Measurements from ENCODE around the gene WBP2NL. TPM values are rescaled to one million over a fixed set of nuclear protein-coding genes. Genes with fewer than 3 reads are reported as not detected.

The WBP2NL gene
- total RNA-seq, 1 experiment from 2014 or later: 0.22 TPM

DNA sequence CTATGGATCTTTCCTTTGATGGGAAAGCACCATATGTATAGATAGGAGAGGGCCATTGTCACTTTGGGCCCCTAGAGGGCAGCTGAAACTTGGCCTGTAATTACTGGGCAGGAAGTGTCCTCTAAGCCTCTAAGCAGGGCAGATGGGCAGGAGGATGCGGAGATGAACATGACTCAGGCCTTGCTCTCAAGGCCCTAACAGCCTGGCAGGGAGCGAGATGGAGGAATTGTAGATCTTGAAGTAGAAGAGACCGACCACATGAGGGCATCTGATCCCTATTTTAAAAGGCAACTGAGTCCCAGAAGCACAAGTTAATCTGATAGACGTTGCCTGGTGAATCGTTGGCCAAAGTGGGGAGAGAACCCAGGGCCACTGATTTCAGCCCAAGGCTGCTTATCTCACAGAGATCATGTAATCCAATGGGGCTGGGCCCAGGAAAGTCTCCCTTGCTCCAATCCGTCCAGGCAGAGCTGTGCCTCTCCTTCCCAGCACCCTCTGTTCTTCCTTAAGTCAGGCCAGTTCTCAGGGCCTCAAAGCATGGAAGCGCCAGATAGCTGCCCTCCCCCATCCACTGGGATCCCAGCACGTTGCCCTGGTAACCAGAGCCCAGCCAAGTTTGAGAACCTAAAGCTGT is 31.9 kb upstream of the WBP2NL start:
- H3K9ac ChIP-seq (ENCODE audit: extremely low read depth, insufficient read length, low read length): no peak overlapping the region
- no peak overlapping the region for H3K56ac ChIP-seq (ENCODE audit: insufficient read length, low read depth, low read length)
- peaks cover 32% of the 10 kb centered on the region for H3K27me3 Mint-ChIP-seq (ENCODE audit: low read depth)
- no peaks in the 10 kb centered on the region for H4K20me1 ChIP-seq (ENCODE audit: control insufficient read depth, insufficient read depth, insufficient read length)
- peaks cover 4 to 5% of the 10 kb centered on the region in 2 experiments; a peak in 4 of 5 replicates for H3K9me3 Mint-ChIP-seq
- H2AK5ac ChIP-seq (ENCODE audit: insufficient read length, low read length): no peak overlapping the region
- H4K8ac ChIP-seq (replicated peaks; ENCODE audit: insufficient read length, low read depth, low read length): no peak overlapping the region
- H2BK20ac ChIP-seq (ENCODE audit: low read depth, low read length, poor library complexity, severe bottlenecking): no peak overlapping the region
- TF ChIP-seq CTCF (conservative IDR thresholded peaks at IDR 0.05): peak; percentile 67
- WGBS (ENCODE audit: extremely low coverage, insufficient read length, low lambda C conversion rate): no CpG with 5 or more reads among the region's 8 CpGs
- H3K4ac ChIP-seq (ENCODE audit: low read depth, low read length): no peak overlapping the region
- no peak overlapping the region for H3K4me2 ChIP-seq (ENCODE audit: insufficient read depth, insufficient read length, low read length)
- no peak overlapping the region for H2BK5ac ChIP-seq (ENCODE audit: insufficient read length, low read length)
- peak overlapping the region in 2 of 3 experiments; percentile 61 to 85; a peak in 3 of 7 replicates for H3K27ac Mint-ChIP-seq
- no peak overlapping the region for H3K14ac ChIP-seq (ENCODE audit: insufficient read depth, low read length)
- DNase-seq: peak; percentile 81
- H3K4me3 Mint-ChIP-seq: peak overlapping the region in 1 of 2 experiments; percentile 24; a peak in 1 of 5 replicates
- H3K23me2 ChIP-seq (ENCODE audit: insufficient read length, low read depth, low read length, poor library complexity, severe bottlenecking): no peaks in the 10 kb centered on the region
- peaks cover 2 to 3% (median 3%) of the 10 kb centered on the region in 3 experiments; a peak in 2 of 7 replicates for H3K36me3 Mint-ChIP-seq (ENCODE audit: insufficient read depth in 1 of 3, low read depth in 3 of 3)
- H3K4me1 ChIP-seq (ENCODE audit: insufficient read depth, low read length): peaks cover 2% of the 10 kb centered on the region; the same call in 1 of the 2 replicates
- H3K27me3 ChIP-seq (ENCODE audit: insufficient read depth, low read length): no peaks in the 10 kb centered on the region; the same call in 1 of the 2 replicates
- no peaks in the 10 kb centered on the region for H3K79me2 ChIP-seq (ENCODE audit: insufficient read depth, low read length)
- H2BK12ac ChIP-seq (ENCODE audit: insufficient read length, low read depth, low read length): no peak overlapping the region
- H3K79me1 ChIP-seq (ENCODE audit: insufficient read depth, low read depth, low read length, poor library complexity, severe bottlenecking): no peaks in the 10 kb centered on the region
- H3K9me3 ChIP-seq (ENCODE audit: control insufficient read depth, low read depth, low read length): no peaks in the 10 kb centered on the region
- H3T11ph ChIP-seq (ENCODE audit: low read length): no peak overlapping the region
- no peak overlapping the region for H3K18ac ChIP-seq (ENCODE audit: insufficient read length, low read depth, low read length)
- H3K4me1 Mint-ChIP-seq: peaks cover 33 to 43% of the 10 kb centered on the region in 2 experiments
- no peak overlapping the region for H3K23ac ChIP-seq (ENCODE audit: insufficient read length, low read depth, low read length)
- no peak overlapping the region for H2BK15ac ChIP-seq (ENCODE audit: low read depth, low read length)
- no peak overlapping the region for H2BK120ac ChIP-seq (ENCODE audit: low read depth, low read length, poor library complexity, severe bottlenecking)
- H4K91ac ChIP-seq (ENCODE audit: insufficient read length, low read depth, low read length): no peak overlapping the region
- H3K27ac ChIP-seq (ENCODE audit: insufficient read length, low read depth, low read length): no peak overlapping the region
- no peak overlapping the region for H4K5ac ChIP-seq (ENCODE audit: insufficient read length, low read depth, low read length)
- no peak overlapping the region for H2AFZ ChIP-seq (ENCODE audit: low read length)
